HCT116 (cell line): ENCODE measurements around the gene CCDC91. TPM values are rescaled to one million over a fixed set of nuclear protein-coding genes. Genes with fewer than 3 reads are reported as not detected.

Experiments
- ATAC-seq: fragments of 200-7000 bp; cut with Tn5 transposase; 2 replicates; pipeline ENCODE4 v1.9.1; 2020; ENCODE audit warnings: mild to moderate bottlenecking, moderate library complexity
- BruUV-seq: library from RNA; stranded (reverse); fragments of 400-500 nt; replicated peaks from 2 replicates; lab custom pipeline; 2021; lab: Mats Ljungman, UMichigan
- CTCF ChIA-PET: fragments of 300-600 bp; sonication (Branson Sonifier 250); formaldehyde crosslinking; loops from one replicate; lab custom pipeline; 2021; ENCODE audit warnings: antibody characterized with exemption; lab: Charles Lee
- POLR2A ChIA-PET: fragments of 300-600, 350-600 bp; sonication (Branson Sonifier 250); formaldehyde crosslinking; loops from one replicate; lab custom pipeline; 2021; ENCODE audit warnings: antibody characterized with exemption; lab: Charles Lee
- RAD21 ChIA-PET, 2 experiments: fragments of 300-600 bp; sonication (Branson Sonifier 250); formaldehyde crosslinking; loops; one replicate each; lab custom pipeline; 2023; ENCODE audit warnings: low total read pairs in 2 of 2; ENCODE audit not compliant: uncharacterized antibody in 2 of 2, unreplicated experiment in 2 of 2, low non-redundant PET in 1 of 2; lab: Charles Lee
- DNase-seq: peaks from one replicate; pipeline ENCODE4 v3.0.0-alpha.2; 2010; ENCODE audit warnings: low read depth, low spot score
- H2AFZ ChIP-seq: fragments of 200-600 bp; shearing (Covaris generic), sonication (generic); 2 replicates; pipeline ENCODE4 v1.6.1; 2017; ENCODE audit warnings: low read depth, mixed run types, mixed read lengths, antibody characterized with exemption, low read length; ENCODE audit not compliant: poor library complexity, severe bottlenecking
- H3K27ac ChIP-seq: 2 replicates; pipeline ENCODE4 v1.5.1; 2012; ENCODE audit warnings: low read depth, low read length
- H3K27me3 ChIP-seq: fragments of 200-600 bp; sonication (generic); 2 replicates; pipeline ENCODE4 v1.6.1; 2016; ENCODE audit warnings: mixed run types, low read length, mixed read lengths; ENCODE audit not compliant: insufficient read depth
- H3K36me3 ChIP-seq, 2 experiments: fragments of 200-500 bp in 1 of 2; fragments of 200-600 bp in 1 of 2; sonication (Bioruptor generic) in 1 of 2; sonication (generic) in 1 of 2; 2 replicates each; pipeline versions ENCODE4 v1.5.1 to v1.6.1; 2014 to 2016; ENCODE audit warnings: low read length in 2 of 2, inconsistent platforms in 1 of 2, mixed read lengths in 1 of 2, mixed run types in 1 of 2; ENCODE audit not compliant: insufficient read depth in 2 of 2, control insufficient read depth in 1 of 2
- H3K4me1 ChIP-seq, 2 experiments: fragments of 200-600 bp in 1 of 2; sonication (generic) in 1 of 2; 2 replicates each; pipeline versions ENCODE4 v1.5.1 to v1.6.1; 2012 to 2017; ENCODE audit warnings: low read length in 2 of 2, inconsistent platforms in 1 of 2, mild to moderate bottlenecking in 1 of 2, mixed read lengths in 1 of 2, mixed run types in 1 of 2, moderate library complexity in 1 of 2; ENCODE audit not compliant: insufficient read depth in 2 of 2, control insufficient read depth in 1 of 2
- H3K4me2 ChIP-seq: fragments of 200-600 bp; sonication (generic); 2 replicates; pipeline ENCODE4 v1.6.1; 2017; ENCODE audit warnings: mixed run types, low read length, mixed read lengths
- H3K4me3 ChIP-seq, 2 experiments: fragments of 200-600 bp in 1 of 2; sonication (generic) in 1 of 2; replicated peaks in 1 of 2; 2 replicates each; pipeline ENCODE4 v1.5.1; 2011 to 2016; ENCODE audit warnings: low read length in 2 of 2, control low read depth in 1 of 2, low read depth in 1 of 2, mild to moderate bottlenecking in 1 of 2, mixed read lengths in 1 of 2, mixed run types in 1 of 2
- H3K79me2 ChIP-seq: fragments of 200-600 bp; sonication (generic); 2 replicates; pipeline ENCODE4 v1.6.1; 2017; ENCODE audit warnings: mild to moderate bottlenecking, mixed run types, low read length, moderate library complexity, mixed read lengths; ENCODE audit not compliant: insufficient read depth
- H3K9ac ChIP-seq: fragments of 200-600 bp; sonication (generic); 2 replicates; pipeline ENCODE4 v1.6.1; 2016; ENCODE audit warnings: low read length, mixed read lengths
- H3K9me2 ChIP-seq: fragments of 200-600 bp; sonication (generic), shearing (Covaris generic); 2 replicates; pipeline ENCODE4 v1.6.1; 2017; ENCODE audit warnings: mixed run types, mild to moderate bottlenecking, moderate library complexity; ENCODE audit not compliant: insufficient read depth
- H3K9me3 ChIP-seq, 2 experiments: fragments of 200-500 bp in 1 of 2; fragments of 200-600 bp in 1 of 2; sonication (Bioruptor generic) in 1 of 2; sonication (generic) in 1 of 2; 2 replicates each; pipeline ENCODE4 v1.6.1; 2014 to 2017; ENCODE audit warnings: low read length in 2 of 2, mixed read lengths in 2 of 2, inconsistent platforms in 1 of 2, low read depth in 1 of 2, mild to moderate bottlenecking in 1 of 2, mixed run types in 1 of 2, moderate library complexity in 1 of 2; ENCODE audit not compliant: control insufficient read depth in 1 of 2, insufficient read depth in 1 of 2
- H4K20me1 ChIP-seq: fragments of 200-600 bp; sonication (generic), shearing (Covaris generic); 2 replicates; pipeline ENCODE4 v1.6.1; 2017; ENCODE audit warnings: mixed run types, mild to moderate bottlenecking, moderate library complexity; ENCODE audit not compliant: insufficient read depth
- CBX3 ChIP-seq: IDR thresholded peaks from 2 replicates; pipeline ENCODE4 v1.6.1; 2012; ENCODE audit warnings: low read depth
- CEBPB ChIP-seq: IDR thresholded peaks from 2 replicates; pipeline ENCODE4 v1.6.1; 2012; ENCODE audit warnings: low read depth
- EZH2 ChIP-seq: fragments of 200-600 bp; sonication (generic); IDR thresholded peaks from 2 replicates; pipeline ENCODE4 v1.6.1; 2017; ENCODE audit warnings: antibody characterized with exemption, mixed run types
- FOSL1 ChIP-seq: IDR thresholded peaks from 2 replicates; pipeline ENCODE4 v1.6.1; 2012; ENCODE audit warnings: low read depth
- POLR2A ChIP-seq: IDR thresholded peaks from 2 replicates; pipeline ENCODE4 v1.7.0; 2011; ENCODE audit warnings: borderline replicate concordance; ENCODE audit not compliant: insufficient read depth, insufficient read length; ENCODE audit errors: extremely low read depth
- SIN3A ChIP-seq: IDR thresholded peaks from 2 replicates; pipeline ENCODE4 v1.6.1; 2012; ENCODE audit warnings: low read depth
- ZFX ChIP-seq: fragments of 450-650 bp; IDR thresholded peaks from 2 replicates; pipeline ENCODE4 v1.6.1; 2017
- ZNF274 ChIP-seq: fragments of 200-500 bp; sonication (Bioruptor generic); IDR thresholded peaks from 2 replicates; pipeline ENCODE4 v1.6.1; 2014; ENCODE audit warnings: mild to moderate bottlenecking, low read depth, low read length, inconsistent platforms
- intact Hi-C: fragments of 100-400 bp; cut with micrococcal nuclease; formaldehyde crosslinking; loops from 2 replicates; pipeline ENCODE4 v1.10.0; 2022
- total RNA-seq: library from RNA; stranded (reverse); gene quantifications from one replicate; pipeline ENCODE4 v1.2.1, GENCODE V29; 2021; ENCODE audit not compliant: unreplicated experiment
- TF ChIP-seq, protein P1 (sequence below): IDR thresholded peaks from 2 replicates; pipeline ENCODE4 v1.6.1; 2012
- TF ChIP-seq, protein P2 (sequence below), 3 experiments: fragments of 200-600 bp in 1 of 3; sonication (generic) in 1 of 3; IDR thresholded peaks in 2 of 3; conservative IDR thresholded peaks in 1 of 3; 2 replicates each; pipeline ENCODE4 v1.5.1; 2012 to 2017; ENCODE audit warnings: low read depth in 2 of 3, low read length in 2 of 3, antibody characterized with exemption in 1 of 3, borderline replicate concordance in 1 of 3, control low read depth in 1 of 3, mild to moderate bottlenecking in 1 of 3, mixed read lengths in 1 of 3, mixed run types in 1 of 3, moderate library complexity in 1 of 3; ENCODE audit not compliant: insufficient read depth in 1 of 3
- TF ChIP-seq, protein P3 (sequence below): IDR thresholded peaks from 2 replicates; pipeline ENCODE4 v1.6.1; 2012; ENCODE audit warnings: low read depth

CCDC91 gene
- total RNA-seq, 1 experiment from 2014 or later = 18.1 TPM

DNA sequence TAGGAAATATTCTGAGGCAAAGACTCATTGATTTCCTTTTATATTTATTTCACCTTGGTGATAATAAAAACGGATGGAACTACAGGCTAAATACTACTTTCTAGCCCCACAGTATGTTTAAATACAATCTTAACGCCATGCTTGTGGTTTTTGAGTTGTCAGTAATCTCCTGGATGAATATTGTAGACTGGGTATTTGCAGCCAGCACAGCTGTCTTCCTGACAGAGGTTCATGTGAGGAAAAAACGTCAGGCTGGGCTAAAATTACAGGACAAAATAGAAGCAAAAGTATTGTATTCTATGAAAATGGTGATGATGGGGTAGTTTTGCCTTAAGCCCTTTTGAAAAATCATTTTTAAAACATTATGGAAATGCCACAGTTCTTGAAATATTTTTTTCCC is 140.9 kb downstream of the CCDC91 start:
- no peaks in the 10 kb centered on the region for H3K36me3 ChIP-seq
- TF ChIP-seq, protein P1, sequence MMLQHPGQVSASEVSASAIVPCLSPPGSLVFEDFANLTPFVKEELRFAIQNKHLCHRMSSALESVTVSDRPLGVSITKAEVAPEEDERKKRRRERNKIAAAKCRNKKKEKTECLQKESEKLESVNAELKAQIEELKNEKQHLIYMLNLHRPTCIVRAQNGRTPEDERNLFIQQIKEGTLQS = no peak
- TF ChIP-seq CBX3 (no peak), SIN3A (no peak), ZFX (no peak), POLR2A (no peak), EZH2 (no peak)
- H2AFZ ChIP-seq = no peak overlapping the region
- ChIA-PET RAD21 (no interaction called here), CTCF (no interaction called here), POLR2A (no interaction called here)
- intact Hi-C loops = no loop called here
- H3K4me1 ChIP-seq = no peaks in the 10 kb centered on the region
- no peaks in the 10 kb centered on the region for H3K9me2 ChIP-seq
- H3K27me3 ChIP-seq = no peaks in the 10 kb centered on the region
- no peak for DNase-seq
- no peak overlapping the region for H3K4me2 ChIP-seq
- H3K4me3 ChIP-seq = no peak overlapping the region
- no peaks in the 10 kb centered on the region for H3K79me2 ChIP-seq
- no peak for ATAC-seq
- no peaks in the 10 kb centered on the region for H4K20me1 ChIP-seq
- H3K9ac ChIP-seq = no peak overlapping the region
- no peak overlapping the region for H3K27ac ChIP-seq
- no TSS peak for BruUV-seq
- H3K9me3 ChIP-seq = no peaks in the 10 kb centered on the region

DNA sequence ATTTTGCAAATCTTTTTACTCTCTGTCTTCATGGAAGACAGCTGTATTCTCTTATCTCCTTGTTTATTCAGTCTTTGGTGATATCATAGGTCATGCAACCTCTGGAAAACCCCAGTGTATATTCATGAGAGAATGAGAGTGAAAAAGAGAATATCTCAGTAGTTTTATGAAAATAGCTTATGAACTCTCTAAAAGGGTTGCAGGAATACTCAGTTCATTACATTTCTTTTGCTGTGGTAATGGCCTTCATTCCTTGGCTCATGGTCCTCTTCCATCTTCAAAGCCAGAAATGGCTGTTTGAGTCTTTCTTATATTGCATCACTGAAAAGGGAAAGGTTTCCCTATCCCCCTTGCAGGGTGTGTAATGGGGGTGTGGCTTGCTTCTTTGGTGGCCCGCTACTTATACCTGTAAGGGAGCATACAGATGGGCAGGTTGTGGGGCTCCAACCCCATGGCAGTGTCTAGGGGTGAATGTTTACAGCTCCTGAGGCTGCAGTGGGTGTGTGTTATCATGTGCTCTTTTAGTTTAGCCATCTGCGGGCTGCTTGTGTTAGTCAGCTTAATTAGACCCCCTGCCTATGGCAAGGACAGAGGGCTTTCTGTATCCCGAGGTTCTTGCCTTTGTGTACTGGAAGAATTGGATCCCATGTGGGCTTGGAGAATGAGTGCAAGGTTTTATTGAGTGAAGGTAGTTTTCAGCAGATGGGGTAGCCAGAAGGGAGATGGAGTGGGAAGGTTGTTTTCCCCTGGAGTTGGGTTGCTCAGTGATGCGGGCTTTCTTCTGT is 150.2 kb downstream of the CCDC91 start:
- no TSS peak for BruUV-seq
- H3K4me3 ChIP-seq = no peak overlapping the region
- CTCF ChIA-PET = no interaction called here
- TF ChIP-seq CEBPB (no peak), ZNF274 (no peak), FOSL1 (no peak), POLR2A (no peak), SIN3A (no peak)
- TF ChIP-seq, protein P2, sequence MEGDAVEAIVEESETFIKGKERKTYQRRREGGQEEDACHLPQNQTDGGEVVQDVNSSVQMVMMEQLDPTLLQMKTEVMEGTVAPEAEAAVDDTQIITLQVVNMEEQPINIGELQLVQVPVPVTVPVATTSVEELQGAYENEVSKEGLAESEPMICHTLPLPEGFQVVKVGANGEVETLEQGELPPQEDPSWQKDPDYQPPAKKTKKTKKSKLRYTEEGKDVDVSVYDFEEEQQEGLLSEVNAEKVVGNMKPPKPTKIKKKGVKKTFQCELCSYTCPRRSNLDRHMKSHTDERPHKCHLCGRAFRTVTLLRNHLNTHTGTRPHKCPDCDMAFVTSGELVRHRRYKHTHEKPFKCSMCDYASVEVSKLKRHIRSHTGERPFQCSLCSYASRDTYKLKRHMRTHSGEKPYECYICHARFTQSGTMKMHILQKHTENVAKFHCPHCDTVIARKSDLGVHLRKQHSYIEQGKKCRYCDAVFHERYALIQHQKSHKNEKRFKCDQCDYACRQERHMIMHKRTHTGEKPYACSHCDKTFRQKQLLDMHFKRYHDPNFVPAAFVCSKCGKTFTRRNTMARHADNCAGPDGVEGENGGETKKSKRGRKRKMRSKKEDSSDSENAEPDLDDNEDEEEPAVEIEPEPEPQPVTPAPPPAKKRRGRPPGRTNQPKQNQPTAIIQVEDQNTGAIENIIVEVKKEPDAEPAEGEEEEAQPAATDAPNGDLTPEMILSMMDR (IDR thresholded peaks at IDR 0.05 in 2 of 3, conservative IDR thresholded peaks at IDR 0.05 in 1 of 3; ENCODE audit: borderline replicate concordance in 1 of 3, insufficient read depth in 1 of 3, low read depth in 2 of 3, low read length in 2 of 3) = no peak
- TF ChIP-seq, protein P3, sequence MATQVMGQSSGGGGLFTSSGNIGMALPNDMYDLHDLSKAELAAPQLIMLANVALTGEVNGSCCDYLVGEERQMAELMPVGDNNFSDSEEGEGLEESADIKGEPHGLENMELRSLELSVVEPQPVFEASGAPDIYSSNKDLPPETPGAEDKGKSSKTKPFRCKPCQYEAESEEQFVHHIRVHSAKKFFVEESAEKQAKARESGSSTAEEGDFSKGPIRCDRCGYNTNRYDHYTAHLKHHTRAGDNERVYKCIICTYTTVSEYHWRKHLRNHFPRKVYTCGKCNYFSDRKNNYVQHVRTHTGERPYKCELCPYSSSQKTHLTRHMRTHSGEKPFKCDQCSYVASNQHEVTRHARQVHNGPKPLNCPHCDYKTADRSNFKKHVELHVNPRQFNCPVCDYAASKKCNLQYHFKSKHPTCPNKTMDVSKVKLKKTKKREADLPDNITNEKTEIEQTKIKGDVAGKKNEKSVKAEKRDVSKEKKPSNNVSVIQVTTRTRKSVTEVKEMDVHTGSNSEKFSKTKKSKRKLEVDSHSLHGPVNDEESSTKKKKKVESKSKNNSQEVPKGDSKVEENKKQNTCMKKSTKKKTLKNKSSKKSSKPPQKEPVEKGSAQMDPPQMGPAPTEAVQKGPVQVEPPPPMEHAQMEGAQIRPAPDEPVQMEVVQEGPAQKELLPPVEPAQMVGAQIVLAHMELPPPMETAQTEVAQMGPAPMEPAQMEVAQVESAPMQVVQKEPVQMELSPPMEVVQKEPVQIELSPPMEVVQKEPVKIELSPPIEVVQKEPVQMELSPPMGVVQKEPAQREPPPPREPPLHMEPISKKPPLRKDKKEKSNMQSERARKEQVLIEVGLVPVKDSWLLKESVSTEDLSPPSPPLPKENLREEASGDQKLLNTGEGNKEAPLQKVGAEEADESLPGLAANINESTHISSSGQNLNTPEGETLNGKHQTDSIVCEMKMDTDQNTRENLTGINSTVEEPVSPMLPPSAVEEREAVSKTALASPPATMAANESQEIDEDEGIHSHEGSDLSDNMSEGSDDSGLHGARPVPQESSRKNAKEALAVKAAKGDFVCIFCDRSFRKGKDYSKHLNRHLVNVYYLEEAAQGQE = no peak
- TF ChIP-seq, all 23 proteins: peak for 0
- DNase-seq (no peak), ATAC-seq (no peak)
- H3K9me2 ChIP-seq = no peaks in the 10 kb centered on the region
- H3K27me3 ChIP-seq = no peaks in the 10 kb centered on the region
- no peak overlapping the region for H3K9ac ChIP-seq
- intact Hi-C loops = no loop called here
- no peaks in the 10 kb centered on the region for H3K36me3 ChIP-seq
- POLR2A ChIA-PET = no interaction called here
- no peak overlapping the region for H3K27ac ChIP-seq
- no peaks in the 10 kb centered on the region for H3K9me3 ChIP-seq
- no peaks in the 10 kb centered on the region for H3K4me1 ChIP-seq
- no peak overlapping the region for H3K4me2 ChIP-seq
- RAD21 ChIA-PET = no interaction called here
- no peak overlapping the region for H2AFZ ChIP-seq
- no peaks in the 10 kb centered on the region for H3K79me2 ChIP-seq
- no peaks in the 10 kb centered on the region for H4K20me1 ChIP-seq
